Erythroblast (primary cell): ENCODE results near the gene ID3.

Experiments
- GATA1 ChIP-seq: IDR thresholded peaks from 2 replicates; pipeline ENCODE4 v1.6.1; 2011; ENCODE audit warnings: low read depth, mild to moderate bottlenecking, control low read depth, low read length, moderate library complexity
- POLR2A ChIP-seq: IDR thresholded peaks from 2 replicates; pipeline ENCODE4 v1.6.1; 2011; ENCODE audit warnings: mild to moderate bottlenecking, low read length

GRCh38 chr1:23531562-23532094, 27.7 kb downstream of the ID3 start:
- TF ChIP-seq POLR2A (no peak), GATA1 (no peak)
